ENCODE measurements around the gene ZNF487. TPM values are rescaled to one million over a fixed set of nuclear protein-coding genes. Genes with fewer than 3 reads are reported as not detected.
"Not testable (repeated sequence)": the region's sequence is repeated elsewhere in the genome, so short reads cannot be mapped to it uniquely, and the experiment has no call there.

The ZNF487 gene
- polyA plus RNA-seq, 10 donors, result 3.6 to 6.2 (median 4.1) TPM

- DNase-seq, result no peak
Measured at GRCh38 chr10:43430926-43431663, 5.8 kb upstream of the ZNF487 start.

GRCh38 chr10:43437141-43437870 lies 395 bp downstream of the ZNF487 start:
- peak in 2 of 3 donors; percentile 26 to 30 for DNase-seq

GRCh38 chr10:43440463-43441134 lies 3.7 kb downstream of the ZNF487 start:
- DNase-seq, result no peak

GRCh38 chr10:43444323-43444722 lies 7.4 kb downstream of the ZNF487 start:
- no peak for DNase-seq

DNA sequence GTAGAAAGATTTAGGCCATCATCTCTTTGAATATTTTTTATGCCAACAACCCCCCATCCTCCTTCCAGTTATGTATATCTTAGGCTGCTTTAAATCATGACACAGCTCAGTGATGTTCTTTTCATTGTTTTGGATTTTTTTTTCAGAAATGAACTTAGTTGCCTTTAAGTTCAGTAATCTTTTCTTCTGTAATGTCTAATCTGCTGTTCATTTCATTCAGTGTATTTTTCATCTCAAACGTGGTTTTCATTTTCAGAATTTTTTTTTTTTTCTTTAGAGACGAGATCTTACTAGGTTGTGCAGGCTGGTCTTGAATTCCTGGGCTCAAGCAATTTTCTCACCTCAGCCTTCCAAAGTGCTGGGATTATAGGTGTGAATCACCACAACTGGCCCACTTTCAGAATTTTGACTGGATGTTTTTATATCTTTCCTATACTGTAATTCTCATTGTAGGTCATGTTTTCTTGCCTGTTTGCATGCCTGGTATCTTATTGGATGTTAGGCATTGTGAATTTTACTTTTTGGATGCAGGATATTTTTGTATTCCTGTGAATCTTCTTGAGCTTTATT lies 8.1 kb downstream of the ZNF487 start:
- no peak for DNase-seq

GRCh38 chr10:43446219-43447017 lies 9.5 kb downstream of the ZNF487 start:
- DNase-seq, result not testable (repeated sequence)

DNA sequence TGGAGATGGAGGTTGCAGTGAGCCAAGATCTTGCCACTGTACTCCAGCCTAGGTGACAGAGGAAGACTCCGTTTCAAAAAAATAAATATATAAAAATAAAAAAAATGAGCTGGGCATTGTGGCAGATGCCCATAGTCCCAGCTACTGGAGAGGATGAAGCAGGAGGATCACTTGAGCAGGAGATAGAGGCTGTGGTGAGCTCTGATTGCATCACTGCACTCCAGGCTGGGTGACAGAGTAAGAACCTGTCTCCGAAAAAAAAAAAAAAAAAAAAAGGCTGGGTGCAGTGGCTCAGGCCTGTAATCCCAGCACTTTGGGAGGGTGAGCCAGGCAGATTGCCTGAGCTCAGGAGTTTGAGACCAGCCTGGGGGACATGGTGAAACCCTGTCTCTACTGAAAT lies 11.8 kb downstream of the ZNF487 start:
- DNase-seq, result no peak

DNA sequence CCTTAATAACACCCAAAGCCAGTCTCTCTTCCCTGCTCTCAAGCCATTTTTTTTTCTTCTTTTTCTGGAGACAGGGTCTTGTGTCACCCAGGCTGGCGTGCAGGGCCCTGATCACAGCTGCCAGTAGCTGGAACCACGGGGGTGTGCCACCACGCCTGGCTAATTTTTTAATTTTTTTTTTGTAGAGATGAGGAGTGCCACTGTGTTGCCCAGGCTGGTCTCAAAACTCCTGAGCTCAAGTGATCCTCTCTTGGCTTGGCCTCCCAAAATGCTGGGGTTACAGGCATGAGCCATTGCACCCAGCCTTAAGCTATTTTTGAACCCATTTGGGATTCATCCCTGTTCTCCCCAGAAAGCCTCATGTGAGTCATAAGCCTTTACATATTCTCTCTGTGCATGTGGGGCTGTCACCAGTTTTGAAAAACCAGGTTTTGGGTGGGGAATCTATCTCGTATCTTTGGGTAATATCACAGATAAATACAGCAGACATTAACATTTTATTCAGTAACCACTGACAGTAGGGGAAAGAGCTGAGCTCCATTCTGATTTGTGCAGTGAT lies 15.5 kb downstream of the ZNF487 start:
- no peak for DNase-seq

DNA sequence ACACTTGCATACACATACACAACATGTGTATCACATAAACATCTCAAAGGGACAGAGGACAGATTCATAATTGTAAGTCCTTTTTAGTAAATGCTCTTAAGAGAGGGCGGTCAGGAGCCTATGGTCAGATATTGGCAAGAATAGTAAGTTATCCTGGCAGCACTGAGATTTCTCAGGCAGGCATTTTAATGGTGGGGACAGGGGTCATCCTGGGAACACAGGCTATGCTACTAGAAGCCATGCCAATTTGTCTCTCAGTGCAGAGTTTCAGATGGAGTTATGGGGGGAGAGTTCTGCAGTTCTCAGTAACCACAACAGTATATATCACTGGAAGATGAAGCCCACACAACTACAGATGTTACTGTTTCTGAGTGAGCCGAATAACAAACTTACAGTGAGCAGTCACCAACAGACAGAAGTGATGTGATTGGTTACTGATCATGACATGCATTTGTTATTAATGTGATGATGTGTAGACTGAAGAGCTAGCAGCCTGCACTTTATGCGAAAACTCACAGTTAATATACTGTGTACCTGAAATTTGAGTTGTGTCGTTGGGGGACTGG lies 16.4 kb downstream of the ZNF487 start:
- no peak for DNase-seq

DNA sequence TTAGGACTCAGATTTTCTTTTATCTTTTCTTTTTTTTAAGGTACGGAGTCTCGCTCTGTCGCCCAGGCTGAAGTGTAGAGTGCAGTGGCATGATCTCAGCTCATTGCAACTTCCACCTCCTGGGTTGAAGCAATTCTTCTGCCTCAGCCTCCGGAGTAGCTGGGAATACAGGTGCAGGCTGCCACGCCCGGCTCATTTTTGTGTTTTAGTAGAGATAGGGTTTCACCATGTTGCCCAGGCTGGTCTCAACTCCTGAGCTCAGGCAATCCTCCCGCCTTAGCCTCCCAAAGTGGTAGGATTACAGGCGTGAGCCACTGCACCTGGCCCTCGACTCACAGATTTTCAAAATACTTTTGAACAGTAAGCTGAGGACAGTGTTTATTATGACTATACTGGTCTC lies 17.1 kb downstream of the ZNF487 start:
- not testable (repeated sequence) for DNase-seq

- not testable (repeated sequence) for DNase-seq
Measured at GRCh38 chr10:43456561-43456960, 19.6 kb downstream of the ZNF487 start.

DNA sequence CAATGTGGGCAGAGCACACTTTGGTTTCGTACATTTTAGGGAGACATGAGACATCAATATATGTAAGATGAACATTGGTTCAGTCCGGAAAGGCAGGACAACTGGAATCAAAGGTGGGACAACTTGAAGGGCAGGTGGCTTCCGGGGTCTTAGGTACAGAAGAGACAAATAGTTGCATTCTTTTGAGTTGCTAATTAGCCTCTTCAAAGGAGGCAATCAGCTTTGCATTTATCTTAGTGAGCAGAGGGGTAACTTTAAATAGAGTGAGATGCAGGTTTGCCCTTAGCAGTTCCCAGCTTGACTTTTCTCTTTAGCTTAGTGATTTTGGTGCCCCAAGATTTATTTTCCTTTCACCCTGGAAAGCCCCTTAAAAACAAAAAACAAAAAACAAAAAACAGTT lies 21.3 kb downstream of the ZNF487 start:
- DNase-seq, result no peak

- peak; percentile 75 to 86 (median 85) for DNase-seq
Measured at GRCh38 chr10:43461950-43462349, 25.0 kb downstream of the ZNF487 start.

DNA sequence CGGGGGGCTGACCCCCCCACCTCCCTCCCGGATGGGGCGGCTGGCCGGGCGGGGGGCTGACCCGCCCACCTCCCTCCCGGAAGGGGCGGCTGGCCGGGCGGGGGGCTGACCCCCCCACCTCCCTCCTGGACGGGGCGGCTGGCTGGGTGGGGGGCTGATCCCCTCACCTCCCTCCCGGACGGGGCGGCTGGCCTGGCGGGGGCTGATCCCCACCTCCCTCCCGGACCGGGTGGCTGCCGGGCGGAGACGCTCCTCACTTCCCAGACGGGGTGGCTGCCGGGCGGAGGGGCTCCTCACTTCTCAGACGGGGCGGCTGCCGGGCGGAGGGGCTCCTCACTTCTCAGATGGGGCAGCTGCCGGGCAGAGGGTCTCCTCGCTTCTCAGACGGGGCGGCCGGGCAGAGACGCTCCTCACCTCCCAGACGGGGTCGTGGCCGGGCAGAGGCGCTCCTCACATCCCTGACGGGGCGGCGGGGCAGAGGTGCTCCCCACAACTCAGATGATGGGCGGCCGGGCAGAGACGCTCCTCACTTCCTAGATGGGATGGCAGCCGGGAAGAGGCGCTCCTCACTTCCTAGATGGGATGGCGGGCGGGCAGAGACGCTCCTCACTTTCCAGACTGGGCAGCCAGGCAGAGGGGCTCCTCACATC lies 28.3 kb downstream of the ZNF487 start:
- not testable (repeated sequence) for DNase-seq

- DNase-seq, result not testable (repeated sequence)
Measured at GRCh38 chr10:43465736-43466120, 28.8 kb downstream of the ZNF487 start.

GRCh38 chr10:43471146-43471545 lies 34.2 kb downstream of the ZNF487 start:
- no peak for DNase-seq

- no peak for DNase-seq
Measured at GRCh38 chr10:43471935-43472720, 35.2 kb downstream of the ZNF487 start.

DNA sequence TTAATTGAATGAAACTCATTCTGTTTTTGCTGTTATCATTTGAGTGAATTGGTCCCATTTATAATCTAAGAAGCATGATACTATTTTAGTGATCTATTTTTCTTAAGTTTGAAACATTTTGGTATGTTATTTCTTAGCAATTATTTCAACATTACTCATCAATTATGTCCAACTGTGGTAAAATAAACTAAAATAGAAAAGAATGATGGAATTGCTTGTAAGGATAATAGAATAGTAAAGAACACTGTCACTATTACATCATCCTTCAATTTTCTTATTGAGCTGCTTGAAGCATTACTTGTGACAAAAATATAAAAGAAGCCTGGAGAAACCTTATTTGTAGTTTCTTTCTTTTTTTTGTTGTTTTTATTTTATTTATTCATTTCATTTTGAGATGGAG lies 42.4 kb downstream of the ZNF487 start:
- peak in 1 of 3 donors; percentile 20 for DNase-seq

DNA sequence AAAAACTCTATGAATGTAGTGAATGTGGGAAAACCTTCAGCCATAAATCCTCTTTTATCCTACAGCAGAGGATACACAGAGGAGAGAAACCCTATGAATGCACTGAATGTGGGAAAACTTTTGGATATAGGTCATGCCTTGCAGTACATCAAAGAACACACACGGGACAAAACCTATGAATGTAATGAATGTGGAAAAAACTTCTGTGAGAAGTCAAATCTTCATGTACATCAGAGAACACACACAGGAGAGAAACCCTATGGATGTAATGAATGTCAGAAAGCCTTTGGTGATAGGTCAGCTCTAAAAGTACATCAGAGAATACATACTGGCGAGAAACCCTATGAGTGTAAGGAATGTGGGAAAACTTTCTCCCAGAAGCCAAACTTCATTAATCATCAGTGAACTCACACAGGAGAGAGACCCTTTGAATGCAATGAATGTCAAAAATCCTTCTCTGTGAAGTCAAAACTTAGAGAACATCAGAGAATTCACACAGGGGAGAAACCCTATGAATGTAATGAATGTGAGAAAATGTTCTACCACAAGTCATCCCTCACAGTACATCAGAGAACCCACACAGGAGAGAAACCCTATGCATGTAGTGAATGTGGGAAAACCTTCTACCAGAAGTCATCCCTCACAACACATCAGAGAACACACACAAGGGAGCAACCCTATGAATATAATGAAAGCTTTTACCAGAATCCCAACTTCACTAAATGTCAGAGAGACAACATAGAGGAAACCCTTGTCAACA lies 45.6 kb downstream of the ZNF487 start:
- no peak for DNase-seq

Data from muscle of back (tissue), 11 donors.